GM19467 (cell line): ENCODE data around the gene MYH11.
"Not testable (repeated sequence)": the region's sequence is repeated elsewhere in the genome, so short reads cannot be mapped to it uniquely, and the experiment has no call there.

Experiments used
- ATAC-seq: cut with Tn5 transposase; IDR thresholded peaks from one replicate; pipeline ENCODE4 v1.9.1; 2021; ENCODE audit warnings: mild to moderate bottlenecking, moderate library complexity; ENCODE audit not compliant: unreplicated experiment

The MYH11 gene

GRCh38 chr16:15726715-15727114 lies 130.1 kb downstream of the MYH11 start:
- no peak for ATAC-seq

- ATAC-seq = no peak
Measured at GRCh38 chr16:15725641-15726240, 131.1 kb downstream of the MYH11 start.

- no peak for ATAC-seq
Measured at GRCh38 chr16:15723808-15724207, 133.0 kb downstream of the MYH11 start.

GRCh38 chr16:15721018-15721417 lies 135.8 kb downstream of the MYH11 start:
- ATAC-seq = no peak

- no peak for ATAC-seq
Measured at GRCh38 chr16:15716694-15717447, 140.0 kb downstream of the MYH11 start.

- no peak for ATAC-seq
Measured at GRCh38 chr16:15715221-15715620, 141.6 kb downstream of the MYH11 start.

- ATAC-seq = no peak
Measured at GRCh38 chr16:15714393-15715172, 142.2 kb downstream of the MYH11 start.

- ATAC-seq = no peak
Measured at GRCh38 chr16:15708997-15709396, 147.8 kb downstream of the MYH11 start.

GRCh38 chr16:15708096-15708495 lies 148.7 kb downstream of the MYH11 start:
- ATAC-seq = no peak

GRCh38 chr16:15707332-15707731 lies 149.5 kb downstream of the MYH11 start:
- no peak for ATAC-seq

- no peak for ATAC-seq
Measured at GRCh38 chr16:15705064-15705565, 151.7 kb downstream of the MYH11 start.

GRCh38 chr16:15704545-15704987 lies 152.3 kb downstream of the MYH11 start:
- no peak for ATAC-seq

GRCh38 chr16:15703029-15703736 lies 153.6 kb downstream of the MYH11 start:
- ATAC-seq = no peak

- ATAC-seq = no peak
Measured at GRCh38 chr16:15701975-15702970, 154.6 kb downstream of the MYH11 start.

GRCh38 chr16:15701367-15701766 lies 155.5 kb downstream of the MYH11 start:
- ATAC-seq = no peak

GRCh38 chr16:15699819-15700218 lies 157.0 kb downstream of the MYH11 start:
- ATAC-seq = no peak

GRCh38 chr16:15694499-15694898 lies 162.3 kb downstream of the MYH11 start:
- ATAC-seq = no peak

GRCh38 chr16:15692508-15692907 lies 164.3 kb downstream of the MYH11 start:
- ATAC-seq = not testable (repeated sequence)

GRCh38 chr16:15691046-15691445 lies 165.8 kb downstream of the MYH11 start:
- no peak for ATAC-seq

- ATAC-seq = no peak
Measured at GRCh38 chr16:15690296-15690695, 166.5 kb downstream of the MYH11 start.
